Neutrophil (primary cell): ENCODE measurements around the gene SULT2B1.
A peak's percentile ranks its signal among the peaks of the same experiment; 100 is the strongest.

Source experiments
- H3K27ac ChIP-seq: fragments of 200-600 bp; sonication (generic); 2 replicates; pipeline ENCODE4 v1.5.1; 2016; ENCODE audit warnings: mild to moderate bottlenecking, moderate library complexity
- H3K27me3 ChIP-seq: fragments of 200-600 bp; sonication (generic); 2 replicates; pipeline ENCODE4 v1.6.0; 2016; ENCODE audit warnings: mild to moderate bottlenecking
- H3K36me3 ChIP-seq: fragments of 200-600 bp; sonication (generic); 2 replicates; pipeline ENCODE4 v1.5.1; 2017
- H3K4me1 ChIP-seq, 2 experiments: fragments of 200-600 bp in 1 of 2; sonication (generic) in 1 of 2; 1 replicate in 1 of 2; 2 replicates in 1 of 2; pipeline versions ENCODE4 v1.5.1 to v1.6.1; 2013 to 2016; ENCODE audit warnings: low read depth in 1 of 2, low read length in 1 of 2, mild to moderate bottlenecking in 1 of 2, moderate library complexity in 1 of 2; ENCODE audit not compliant: control insufficient read depth in 1 of 2, insufficient read depth in 1 of 2
- H3K4me3 ChIP-seq, 2 experiments: fragments of 200-600 bp in 1 of 2; sonication (generic) in 1 of 2; 1 replicate in 1 of 2; 2 replicates in 1 of 2; pipeline ENCODE4 v1.5.1; 2013 to 2016; ENCODE audit warnings: low read depth in 1 of 2, low read length in 1 of 2, mild to moderate bottlenecking in 1 of 2, moderate library complexity in 1 of 2
- H3K9me3 ChIP-seq: fragments of 200-600 bp; sonication (generic); 2 replicates; pipeline ENCODE4 v1.5.1; 2016
- TF ChIP-seq, protein P1 (sequence below): fragments of 200-600 bp; sonication (generic); IDR thresholded peaks from 2 replicates; pipeline ENCODE4 v1.5.1; 2016; ENCODE audit warnings: antibody characterized with exemption

Gene SULT2B1

DNA sequence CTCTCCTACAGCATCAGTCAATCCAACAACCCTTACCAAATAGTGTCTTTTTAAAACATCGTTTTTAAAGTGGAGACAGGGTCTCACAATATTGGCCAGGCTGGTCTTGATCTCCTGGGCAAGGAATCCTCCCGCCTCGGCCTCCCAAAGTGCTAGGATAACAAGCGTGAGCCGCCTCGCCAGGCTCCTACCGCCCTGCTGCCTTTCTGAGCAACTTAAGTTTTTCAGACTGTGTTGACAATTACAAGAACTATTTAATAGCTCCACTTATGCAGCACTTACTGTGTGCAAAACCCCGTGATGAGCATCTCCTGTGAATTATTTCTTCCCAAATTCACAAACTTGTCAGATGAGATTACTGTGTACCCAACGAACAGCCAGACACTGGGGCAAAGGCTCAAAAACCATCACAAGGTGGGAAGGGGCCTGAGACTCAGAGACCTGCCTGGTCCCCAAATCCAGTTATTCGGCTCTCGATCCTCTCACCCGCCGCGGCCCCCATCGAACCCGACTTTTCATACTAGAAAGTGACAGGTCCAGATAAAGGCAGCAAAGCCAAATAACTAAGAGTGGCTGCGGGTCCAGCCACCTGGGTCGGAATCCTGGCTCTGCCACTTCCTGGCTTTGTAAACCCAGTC, 66.4 kb downstream of the SULT2B1 start:
- Histone ChIP-seq H3K9me3 (no peaks in the 10 kb centered on the region), H3K4me1 (peaks cover 24 to 28% of the 10 kb centered on the region in 2 experiments), H3K27ac (peak overlapping the region; percentile 87), H3K27me3 (no peaks in the 10 kb centered on the region), H3K36me3 (peaks cover 32% of the 10 kb centered on the region), H3K4me3 (peak overlapping the region; percentile 73 to 79)
- TF ChIP-seq, protein P1, sequence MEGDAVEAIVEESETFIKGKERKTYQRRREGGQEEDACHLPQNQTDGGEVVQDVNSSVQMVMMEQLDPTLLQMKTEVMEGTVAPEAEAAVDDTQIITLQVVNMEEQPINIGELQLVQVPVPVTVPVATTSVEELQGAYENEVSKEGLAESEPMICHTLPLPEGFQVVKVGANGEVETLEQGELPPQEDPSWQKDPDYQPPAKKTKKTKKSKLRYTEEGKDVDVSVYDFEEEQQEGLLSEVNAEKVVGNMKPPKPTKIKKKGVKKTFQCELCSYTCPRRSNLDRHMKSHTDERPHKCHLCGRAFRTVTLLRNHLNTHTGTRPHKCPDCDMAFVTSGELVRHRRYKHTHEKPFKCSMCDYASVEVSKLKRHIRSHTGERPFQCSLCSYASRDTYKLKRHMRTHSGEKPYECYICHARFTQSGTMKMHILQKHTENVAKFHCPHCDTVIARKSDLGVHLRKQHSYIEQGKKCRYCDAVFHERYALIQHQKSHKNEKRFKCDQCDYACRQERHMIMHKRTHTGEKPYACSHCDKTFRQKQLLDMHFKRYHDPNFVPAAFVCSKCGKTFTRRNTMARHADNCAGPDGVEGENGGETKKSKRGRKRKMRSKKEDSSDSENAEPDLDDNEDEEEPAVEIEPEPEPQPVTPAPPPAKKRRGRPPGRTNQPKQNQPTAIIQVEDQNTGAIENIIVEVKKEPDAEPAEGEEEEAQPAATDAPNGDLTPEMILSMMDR: no peak

DNA sequence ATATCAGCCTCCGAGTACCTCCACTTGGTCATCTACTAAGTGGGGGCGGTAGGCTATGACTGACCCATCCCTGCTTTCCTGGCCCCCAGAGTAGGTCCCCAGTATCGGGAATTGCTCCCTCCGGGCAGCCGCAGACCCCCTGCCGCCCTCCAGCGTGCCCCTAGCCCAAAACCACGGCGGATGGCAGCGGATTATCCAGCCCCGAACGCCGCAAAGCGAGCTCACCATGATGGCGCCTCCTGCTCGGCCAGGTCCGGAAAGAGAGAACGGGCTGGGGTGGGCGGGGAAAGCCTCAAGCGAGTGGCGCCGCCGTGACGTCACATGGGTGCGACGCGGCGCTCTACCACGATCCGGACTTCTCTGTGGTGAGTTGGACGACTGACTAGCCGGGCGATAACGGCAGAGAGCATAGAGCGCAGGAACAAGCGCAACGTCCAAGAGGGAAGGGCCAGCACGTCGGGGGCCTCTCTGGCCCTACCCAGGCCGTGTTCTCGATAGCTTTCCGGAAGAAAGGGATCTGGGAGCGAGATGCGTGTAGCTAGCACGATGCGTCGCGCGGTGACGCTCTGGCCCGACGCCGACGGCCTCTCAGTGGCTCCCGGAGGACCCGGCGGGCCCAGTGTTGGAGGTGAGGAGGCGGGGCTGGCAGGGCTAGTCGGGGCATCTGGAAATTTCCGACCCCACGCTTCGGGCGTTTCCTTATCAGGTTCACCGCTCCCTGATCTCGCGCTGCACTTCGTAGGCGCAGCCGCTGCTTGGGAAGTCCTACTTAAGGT, 67.1 kb downstream of the SULT2B1 start, which contains the start of the genes RPL18 and SPHK2:
TSS of gene RPL18 (minus strand) at position 263 of the 776 bp plus-strand sequence. CDS start at position 228, 35 bp downstream.
TSS of gene SPHK2 (plus strand) at position 591 of the 776 bp plus-strand sequence. CDS start 1,009 bp downstream, outside the sequence.
- peaks cover 32 to 34% of the 10 kb centered on the region in 2 experiments for H3K4me1 ChIP-seq
- H3K27ac ChIP-seq: peak within 1 kb of the TSS; percentile 87
- H3K27me3 ChIP-seq: no peaks in the 10 kb centered on the region
- peaks cover 32% of the 10 kb centered on the region for H3K36me3 ChIP-seq
- H3K9me3 ChIP-seq: no peaks in the 10 kb centered on the region
- peak within 1 kb of the TSS; percentile 73 to 79 for H3K4me3 ChIP-seq
- TF ChIP-seq, protein P1: peak; percentile 51

DNA sequence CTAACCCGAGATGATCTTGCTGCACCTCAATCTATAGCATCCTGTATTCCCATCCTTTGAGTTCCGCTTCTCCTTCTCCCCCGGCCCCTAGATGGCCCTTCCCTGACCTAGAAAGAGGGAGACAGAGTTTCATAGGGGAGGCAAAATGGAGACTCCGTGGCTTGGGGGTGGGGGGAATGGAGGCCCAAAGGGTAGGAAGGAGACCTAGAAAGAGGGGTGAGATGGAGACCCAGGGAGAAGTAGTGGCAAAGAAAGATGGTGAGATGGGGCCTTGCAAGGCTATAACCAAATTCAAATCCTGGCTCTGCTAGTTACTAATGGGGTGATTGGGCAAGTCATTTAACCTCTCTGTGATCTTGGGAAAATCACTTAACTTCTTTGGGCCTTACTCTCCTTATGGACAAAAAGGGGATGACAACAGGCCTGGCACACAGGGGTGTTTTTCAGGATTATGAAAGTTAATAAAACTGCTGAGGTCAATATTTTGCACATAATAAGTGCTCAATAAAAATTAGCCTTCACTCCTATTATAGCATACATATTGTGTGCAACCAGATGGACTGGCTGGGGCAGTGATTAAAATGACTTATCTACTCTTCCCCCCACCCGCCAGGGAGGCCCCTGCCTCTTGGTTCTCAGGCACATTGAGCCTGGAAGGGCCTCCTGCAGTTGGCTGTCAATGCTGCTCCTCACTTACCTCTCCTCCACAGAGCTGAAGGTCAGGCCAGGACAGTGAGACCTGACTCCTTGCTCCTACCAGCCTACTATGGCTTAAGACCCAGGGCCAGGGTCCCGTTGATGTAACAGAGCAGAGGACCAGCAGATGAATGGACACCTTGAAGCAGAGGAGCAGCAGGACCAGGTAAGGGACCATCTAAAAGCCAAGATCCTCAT, 68.0 kb downstream of the SULT2B1 start:
- Histone ChIP-seq H3K36me3 (peaks cover 27% of the 10 kb centered on the region), H3K27ac (peak overlapping the region; percentile 87), H3K9me3 (no peaks in the 10 kb centered on the region), H3K4me3 (peak overlapping the region; percentile 73 to 79), H3K4me1 (peaks cover 37 to 38% of the 10 kb centered on the region in 2 experiments), H3K27me3 (no peaks in the 10 kb centered on the region)
- TF ChIP-seq, protein P1: no peak

DNA sequence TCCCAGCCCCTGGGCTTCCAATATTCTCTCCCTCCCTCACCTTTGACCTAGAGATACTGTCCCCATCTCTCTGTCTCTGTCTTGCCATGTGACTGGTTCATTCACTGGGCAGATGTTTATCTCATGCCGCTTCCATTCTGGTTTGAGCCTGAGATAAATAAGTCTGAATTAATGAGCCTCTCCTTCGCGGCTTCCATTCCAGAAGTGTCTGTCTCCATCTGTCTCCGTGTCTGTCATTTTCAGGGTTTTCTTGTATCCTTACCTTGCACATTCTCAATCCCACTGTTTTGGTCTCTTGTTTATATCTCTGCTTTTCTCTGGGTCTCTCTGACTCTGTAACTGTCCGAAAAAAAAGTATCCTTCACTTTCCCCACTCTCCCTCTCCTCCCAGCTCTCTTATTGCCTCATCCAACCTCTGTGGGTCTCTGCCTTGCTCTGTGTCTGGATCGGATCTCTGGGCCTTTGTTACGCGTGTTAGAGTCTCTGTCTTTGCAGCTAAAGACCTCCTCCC, 71.6 kb downstream of the SULT2B1 start:
- Histone ChIP-seq H3K4me3 (peak overlapping the region; percentile 43 to 58), H3K27me3 (no peaks in the 10 kb centered on the region), H3K27ac (peak overlapping the region; percentile 67), H3K36me3 (peaks cover 6% of the 10 kb centered on the region), H3K9me3 (no peaks in the 10 kb centered on the region), H3K4me1 (peaks cover 25 to 28% of the 10 kb centered on the region in 2 experiments)
- TF ChIP-seq, protein P1: no peak

DNA sequence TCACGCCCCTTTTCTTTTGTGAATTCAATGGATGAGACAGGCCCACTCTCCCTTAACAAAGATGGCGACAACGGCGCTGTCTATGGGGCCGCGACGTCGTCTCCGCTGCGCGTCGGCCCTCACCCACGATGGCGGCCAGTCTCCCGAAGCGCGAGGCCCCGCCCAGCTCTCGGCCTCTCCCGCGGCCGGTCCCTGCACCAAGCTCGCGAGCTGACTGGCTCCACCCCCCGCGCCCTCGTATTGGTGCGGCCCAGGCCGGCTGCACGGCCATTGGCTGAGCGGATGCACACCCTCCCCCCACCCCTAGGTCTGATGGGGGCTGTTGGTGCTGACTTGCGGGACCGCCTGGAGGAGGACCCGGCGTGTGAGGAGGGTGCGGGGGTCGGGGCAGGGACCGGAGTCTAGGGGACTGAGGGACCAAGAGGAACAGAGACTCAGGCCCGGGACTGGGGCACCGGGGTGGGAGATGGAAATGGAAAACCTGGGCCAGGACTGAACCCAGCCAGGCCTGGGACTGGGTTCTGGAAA, 72.2 kb downstream of the SULT2B1 start:
- no peaks in the 10 kb centered on the region for H3K27me3 ChIP-seq
- no peaks in the 10 kb centered on the region for H3K9me3 ChIP-seq
- peaks cover 23 to 24% of the 10 kb centered on the region in 2 experiments for H3K4me1 ChIP-seq
- peak overlapping the region; percentile 43 to 58 for H3K4me3 ChIP-seq
- H3K27ac ChIP-seq: peak overlapping the region; percentile 67
- peaks cover 12% of the 10 kb centered on the region for H3K36me3 ChIP-seq
- TF ChIP-seq, protein P1: peak; percentile 36
